Measurements from ENCODE around the gene CABP7.

DNA sequence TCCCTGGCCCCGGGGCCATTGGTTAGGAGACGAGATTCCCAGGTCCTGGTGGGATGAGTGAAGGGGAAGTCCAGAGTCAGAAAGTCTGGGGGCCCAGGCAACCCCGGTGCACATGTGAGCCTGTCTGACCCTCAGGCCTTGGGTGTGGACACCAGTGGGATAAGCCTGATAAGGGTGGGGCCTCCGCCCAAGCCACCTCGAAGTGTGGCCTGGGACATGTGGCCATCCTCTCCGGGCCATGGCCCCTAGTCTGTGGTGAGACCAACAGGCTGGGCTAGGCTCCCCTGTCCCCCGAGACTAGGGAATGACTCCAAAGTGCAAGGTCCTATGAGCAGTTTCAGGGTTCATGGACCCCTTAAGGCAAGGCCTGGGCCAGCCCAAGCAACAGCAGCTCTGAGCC lies 6.3 kb downstream of the CABP7 start:
- TF ChIP-seq MXI1 (IDR thresholded peaks at IDR 0.05; ENCODE audit: low read depth, low read length) (no peak), CTCF (IDR thresholded peaks at IDR 0.05) (no peak), YY1 (IDR thresholded peaks at IDR 0.05; ENCODE audit: low read depth) (no peak), FOXJ3 (CRISPR knock-in tag; IDR thresholded peaks at IDR 0.05) (no peak), TAF1 (IDR thresholded peaks at IDR 0.05; ENCODE audit: borderline replicate concordance, low read depth, low read length) (no peak), SIN3A (IDR thresholded peaks at IDR 0.05; ENCODE audit: borderline replicate concordance, low read depth, low read length) (no peak), FOSL2 (IDR thresholded peaks at IDR 0.05; ENCODE audit: borderline replicate concordance, low read depth) (no peak), GABPA (IDR thresholded peaks at IDR 0.05; ENCODE audit: low read depth) (no peak), RAD21 (IDR thresholded peaks at IDR 0.05; ENCODE audit: low read length) (no peak), RFX5 (IDR thresholded peaks at IDR 0.05; ENCODE audit: low read length) (no peak), EZH2phosphoT487 (IDR thresholded peaks at IDR 0.05; ENCODE audit: borderline replicate concordance, low read depth) (no peak), JUND (IDR thresholded peaks at IDR 0.05) (no peak), TEAD4 (IDR thresholded peaks at IDR 0.05; ENCODE audit: borderline replicate concordance, insufficient read depth) (no peak)
